Skin epidermis (tissue), 12 donors: ENCODE measurements around the gene PEX5.
A peak's percentile ranks its signal among the peaks of the same experiment; 100 is the strongest.
"Not testable (repeated sequence)": the region's sequence is repeated elsewhere in the genome, so short reads cannot be mapped to it uniquely, and the experiment has no call there.

Source experiments
- H3K27ac ChIP-seq, 21 experiments: fragments of 200-600 bp; sonication (generic) in 11 of 21; one replicate each; pipeline ENCODE4 v1.5.0; 2020; ENCODE audit warnings: mild to moderate bottlenecking in 3 of 21, inconsistent platforms in 2 of 21, moderate library complexity in 2 of 21
- H3K4me3 ChIP-seq, 7 experiments: fragments of 200-600 bp; sonication (generic) in 2 of 7; one replicate each; pipeline ENCODE4 v1.5.0; 2020; ENCODE audit warnings: inconsistent platforms in 2 of 7, mild to moderate bottlenecking in 2 of 7, moderate library complexity in 1 of 7

Gene PEX5

GRCh38 chr12:7157391-7157790 lies 32.1 kb upstream of the PEX5 start:
- Histone ChIP-seq H3K4me3 (peak overlapping the region in 1 of 7 experiments; percentile 15), H3K27ac (peak overlapping the region in 3 of 21 experiments; percentile 28 to 70 (median 67))

GRCh38 chr12:7158781-7159609 lies 30.5 kb upstream of the PEX5 start:
- Histone ChIP-seq H3K4me3 (no peak overlapping the region), H3K27ac (peak overlapping the region in 1 of 21 experiments; percentile 4)

- Histone ChIP-seq H3K4me3 (no peak overlapping the region), H3K27ac (no peak overlapping the region)
Measured at GRCh38 chr12:7160183-7160582, 29.3 kb upstream of the PEX5 start.

GRCh38 chr12:7161327-7161726 lies 28.2 kb upstream of the PEX5 start:
- Histone ChIP-seq H3K27ac (no peak overlapping the region), H3K4me3 (no peak overlapping the region)

GRCh38 chr12:7161811-7162210 lies 27.7 kb upstream of the PEX5 start:
- H3K27ac ChIP-seq, result no peak overlapping the region
- no peak overlapping the region for H3K4me3 ChIP-seq

- H3K27ac ChIP-seq, result no peak overlapping the region
- peak overlapping the region in 1 of 7 experiments; percentile 11 for H3K4me3 ChIP-seq
Measured at GRCh38 chr12:7162691-7163114, 26.8 kb upstream of the PEX5 start.

GRCh38 chr12:7169951-7170350 lies 19.5 kb upstream of the PEX5 start:
- Histone ChIP-seq H3K4me3 (no peak overlapping the region), H3K27ac (no peak overlapping the region)

- Histone ChIP-seq H3K4me3 (no peak overlapping the region), H3K27ac (no peak overlapping the region)
Measured at GRCh38 chr12:7171854-7172253, 17.6 kb upstream of the PEX5 start.

GRCh38 chr12:7175493-7175892 lies 14.0 kb upstream of the PEX5 start:
- no peak overlapping the region for H3K4me3 ChIP-seq
- H3K27ac ChIP-seq, result no peak overlapping the region

- no peak overlapping the region for H3K27ac ChIP-seq
- no peak overlapping the region for H3K4me3 ChIP-seq
Measured at GRCh38 chr12:7176595-7176994, 12.9 kb upstream of the PEX5 start.

- Histone ChIP-seq H3K4me3 (no peak overlapping the region), H3K27ac (no peak overlapping the region)
Measured at GRCh38 chr12:7178481-7178880, 11.0 kb upstream of the PEX5 start.

GRCh38 chr12:7180685-7181084 lies 8.8 kb upstream of the PEX5 start:
- H3K27ac ChIP-seq, result no peak overlapping the region
- H3K4me3 ChIP-seq, result no peak overlapping the region

- H3K27ac ChIP-seq, H3K4me3 ChIP-seq: not testable (repeated sequence)
Measured at GRCh38 chr12:7186058-7186457, 3.4 kb upstream of the PEX5 start.

- H3K4me3 ChIP-seq, result peak overlapping the region; percentile 50 to 93 (median 84)
- H3K27ac ChIP-seq, result peak overlapping the region; percentile 54 to 99 (median 91)
Measured at GRCh38 chr12:7188562-7189397, 706 bp upstream of the PEX5 start.

GRCh38 chr12:7190268-7191055 lies 976 bp downstream of the PEX5 start:
- Histone ChIP-seq H3K4me3 (peak overlapping the region; percentile 50 to 93 (median 84)), H3K27ac (peak overlapping the region in 19 of 21 experiments; percentile 67 to 99 (median 92))

GRCh38 chr12:7193674-7194073 lies 4.2 kb downstream of the PEX5 start:
- Histone ChIP-seq H3K27ac (no peak overlapping the region), H3K4me3 (no peak overlapping the region)

GRCh38 chr12:7197841-7198240 lies 8.4 kb downstream of the PEX5 start:
- H3K4me3 ChIP-seq, result no peak overlapping the region
- H3K27ac ChIP-seq, result peak overlapping the region in 1 of 21 experiments; percentile 59

- Histone ChIP-seq H3K4me3 (no peak overlapping the region), H3K27ac (no peak overlapping the region)
Measured at GRCh38 chr12:7203109-7203508, 13.6 kb downstream of the PEX5 start.

- no peak overlapping the region for H3K27ac ChIP-seq
- no peak overlapping the region for H3K4me3 ChIP-seq
Measured at GRCh38 chr12:7205091-7205490, 15.6 kb downstream of the PEX5 start.

GRCh38 chr12:7206691-7207090 lies 17.2 kb downstream of the PEX5 start:
- Histone ChIP-seq H3K4me3 (no peak overlapping the region), H3K27ac (no peak overlapping the region)
